ENCODE results near the gene PHF2.

Gene PHF2

GRCh38 chr9:93541005-93541404, 35.4 kb upstream of the PHF2 start:
- TF ChIP-seq CTCF (IDR thresholded peaks at IDR 0.05; ENCODE audit: insufficient read depth, missing control alignments) = no peak
- DNase-seq (ENCODE audit: insufficient read length, low spot score) (no peak), FAIRE-seq (no peak)

GRCh38 chr9:93541581-93542349, 34.6 kb upstream of the PHF2 start:
- no peak for TF ChIP-seq CTCF (IDR thresholded peaks at IDR 0.05; ENCODE audit: insufficient read depth, missing control alignments)
- FAIRE-seq (no peak), DNase-seq (ENCODE audit: insufficient read length, low spot score) (no peak)

- DNase-seq (ENCODE audit: insufficient read length, low spot score) = no peak
- FAIRE-seq = no peak
- TF ChIP-seq CTCF (IDR thresholded peaks at IDR 0.05; ENCODE audit: insufficient read depth, missing control alignments) = no peak
Observed at GRCh38 chr9:93543117-93543516, 33.3 kb upstream of the PHF2 start.

GRCh38 chr9:93546356-93546755, 30.0 kb upstream of the PHF2 start:
- no peak for TF ChIP-seq CTCF (IDR thresholded peaks at IDR 0.05; ENCODE audit: insufficient read depth, missing control alignments)
- FAIRE-seq (no peak), DNase-seq (ENCODE audit: insufficient read length, low spot score) (no peak)

GRCh38 chr9:93549611-93550010, 26.8 kb upstream of the PHF2 start:
- TF ChIP-seq CTCF (IDR thresholded peaks at IDR 0.05; ENCODE audit: insufficient read depth, missing control alignments) = no peak
- FAIRE-seq (no peak), DNase-seq (ENCODE audit: insufficient read length, low spot score) (no peak)

GRCh38 chr9:93552923-93553322, 23.5 kb upstream of the PHF2 start:
- TF ChIP-seq CTCF (IDR thresholded peaks at IDR 0.05; ENCODE audit: insufficient read depth, missing control alignments) = no peak
- FAIRE-seq (no peak), DNase-seq (ENCODE audit: insufficient read length, low spot score) (no peak)

GRCh38 chr9:93555370-93555769, 21.0 kb upstream of the PHF2 start:
- FAIRE-seq (no peak), DNase-seq (ENCODE audit: insufficient read length, low spot score) (no peak)
- no peak for TF ChIP-seq CTCF (IDR thresholded peaks at IDR 0.05; ENCODE audit: insufficient read depth, missing control alignments)

Measured in D721Med (cell line).